ENCODE results near the gene CPVL.
A peak's percentile ranks its signal among the peaks of the same experiment; 100 is the strongest.
"Not testable (repeated sequence)": the region's sequence is repeated elsewhere in the genome, so short reads cannot be mapped to it uniquely, and the experiment has no call there.

The CPVL gene

DNA sequence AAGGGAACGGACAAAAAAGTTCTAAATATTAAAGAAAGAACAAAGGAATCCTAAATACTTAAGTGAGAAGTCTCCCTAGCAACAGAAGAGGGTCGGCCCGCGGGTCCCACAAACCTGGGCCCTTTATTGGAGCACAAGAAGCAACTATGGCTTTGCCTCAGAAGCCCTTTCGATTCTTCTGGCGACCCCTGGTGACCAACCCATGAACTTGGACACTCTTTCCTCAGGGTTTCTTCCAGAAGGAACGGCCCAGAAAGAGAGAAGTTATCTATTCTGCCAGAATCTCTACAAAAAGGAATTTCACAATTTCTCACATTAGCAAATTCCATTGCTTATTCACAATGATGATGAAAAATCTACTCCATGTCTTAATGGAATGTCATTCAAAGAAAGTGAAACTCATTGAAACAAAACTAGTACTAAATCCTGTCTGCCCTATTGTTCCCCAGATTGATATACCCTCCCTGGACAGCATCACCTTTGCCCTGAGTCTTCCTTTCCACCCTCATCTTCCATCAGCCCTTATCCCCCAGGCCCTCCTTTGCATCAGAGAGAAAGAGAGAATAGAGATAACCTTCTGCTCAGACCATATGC lies 43.7 kb downstream of the CPVL start:
- Histone ChIP-seq H3K36me3 (ENCODE audit: insufficient read depth, low read length) (no peaks in the 10 kb centered on the region), H3K9ac (ENCODE audit: low read depth, low read length) (no peak overlapping the region), H3K9me3 (replicated peaks; ENCODE audit: low read length) (no peaks in the 10 kb centered on the region), H3K27me3 (ENCODE audit: control insufficient read depth, insufficient read depth, low read length) (no peaks in the 10 kb centered on the region), H3K4me2 (ENCODE audit: low read length) (no peak overlapping the region), H3K4me1 (ENCODE audit: control insufficient read depth, insufficient read depth, low read length) (no peaks in the 10 kb centered on the region), H3K4me3 (ENCODE audit: low read length) (no peak overlapping the region)

DNA sequence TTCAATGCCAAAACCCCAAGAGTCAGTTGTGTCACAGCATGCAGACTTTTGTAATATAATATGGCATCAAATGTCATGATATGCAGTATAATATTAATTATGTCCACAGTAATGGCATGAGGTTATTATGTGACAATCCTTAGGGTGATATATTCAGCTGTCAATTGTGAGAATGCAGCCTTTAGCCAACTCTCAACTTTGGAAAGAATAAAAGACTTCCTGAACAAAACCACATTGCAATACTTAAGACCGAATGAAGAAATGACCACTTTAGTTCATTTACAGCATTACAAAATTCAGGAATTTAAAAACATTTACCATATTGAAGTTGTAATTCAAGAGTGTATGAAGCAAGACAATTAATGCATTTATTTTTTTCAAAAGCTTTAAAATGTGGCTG lies 45.4 kb downstream of the CPVL start:
- Histone ChIP-seq H3K27me3 (ENCODE audit: control insufficient read depth, insufficient read depth, low read length) (no peaks in the 10 kb centered on the region), H3K4me3 (ENCODE audit: low read length) (no peak overlapping the region), H3K36me3 (ENCODE audit: insufficient read depth, low read length) (no peaks in the 10 kb centered on the region), H3K9me3 (replicated peaks; ENCODE audit: low read length) (no peaks in the 10 kb centered on the region), H3K9ac (ENCODE audit: low read depth, low read length) (no peak overlapping the region), H3K4me2 (ENCODE audit: low read length) (no peak overlapping the region), H3K4me1 (ENCODE audit: control insufficient read depth, insufficient read depth, low read length) (no peaks in the 10 kb centered on the region)

DNA sequence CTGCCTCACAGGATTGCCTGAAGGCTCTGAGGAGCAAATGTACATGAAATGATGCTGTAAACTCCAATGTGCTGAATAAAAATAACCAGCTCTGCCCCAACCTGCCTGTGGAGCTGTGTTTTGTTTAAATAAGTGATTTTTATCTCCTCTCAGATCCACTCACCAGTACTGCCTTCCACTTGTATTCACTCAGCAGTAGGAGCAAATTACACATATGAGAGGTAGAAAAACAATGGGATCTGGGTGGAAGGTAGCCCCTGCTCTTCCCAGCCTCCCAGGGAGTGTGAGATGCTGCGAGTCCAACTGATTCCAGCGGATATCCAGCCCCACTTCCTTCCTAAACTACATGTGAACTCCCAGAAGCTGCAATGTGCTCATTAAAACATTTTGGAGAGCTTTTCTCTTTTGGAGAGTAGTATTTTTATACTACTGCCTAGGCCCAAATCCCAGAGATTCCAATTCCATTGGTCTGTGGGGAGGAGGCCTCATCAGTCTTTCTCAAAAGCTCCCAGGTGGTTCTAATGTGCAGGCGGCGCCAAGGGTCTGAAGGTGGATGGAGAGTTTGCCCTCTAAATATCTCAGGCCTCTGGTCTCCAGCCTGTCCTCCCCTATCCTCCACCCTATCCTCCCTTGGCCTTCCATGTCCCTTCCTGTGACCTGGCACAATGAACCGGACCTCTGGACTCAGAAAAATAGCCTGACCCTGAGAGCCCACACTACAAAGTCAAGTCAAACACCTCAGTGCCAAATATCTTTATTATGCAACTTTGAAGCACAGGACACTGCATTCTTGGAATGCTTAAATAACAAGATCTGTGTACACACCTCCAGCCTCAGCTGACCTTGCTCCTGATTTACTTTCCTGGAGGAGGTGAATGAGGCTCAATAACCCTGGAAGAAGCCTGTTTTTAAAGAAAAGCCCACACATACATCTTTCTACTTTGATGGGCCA lies 46.2 kb downstream of the CPVL start:
- H3K4me1 ChIP-seq (ENCODE audit: control insufficient read depth, insufficient read depth, low read length): no peaks in the 10 kb centered on the region
- no peaks in the 10 kb centered on the region for H3K9me3 ChIP-seq (replicated peaks; ENCODE audit: low read length)
- H3K4me2 ChIP-seq (ENCODE audit: low read length): no peak overlapping the region
- no peak overlapping the region for H3K4me3 ChIP-seq (ENCODE audit: low read length)
- no peaks in the 10 kb centered on the region for H3K36me3 ChIP-seq (ENCODE audit: insufficient read depth, low read length)
- no peaks in the 10 kb centered on the region for H3K27me3 ChIP-seq (ENCODE audit: control insufficient read depth, insufficient read depth, low read length)
- no peak overlapping the region for H3K9ac ChIP-seq (ENCODE audit: low read depth, low read length)

- H3K27me3 ChIP-seq (ENCODE audit: control insufficient read depth, insufficient read depth, low read length): peaks cover 15% of the 10 kb centered on the region
- H3K4me2 ChIP-seq (ENCODE audit: low read length): no peak overlapping the region
- H3K4me1 ChIP-seq (ENCODE audit: control insufficient read depth, insufficient read depth, low read length): peaks cover 2% of the 10 kb centered on the region
- H3K4me3 ChIP-seq (ENCODE audit: low read length): no peak overlapping the region
- H3K36me3 ChIP-seq (ENCODE audit: insufficient read depth, low read length): no peaks in the 10 kb centered on the region
- H3K9ac ChIP-seq (ENCODE audit: low read depth, low read length): no peak overlapping the region
- no peaks in the 10 kb centered on the region for H3K9me3 ChIP-seq (replicated peaks; ENCODE audit: low read length)
Observed at GRCh38 chr7:29096446-29096730, 49.9 kb downstream of the CPVL start.

DNA sequence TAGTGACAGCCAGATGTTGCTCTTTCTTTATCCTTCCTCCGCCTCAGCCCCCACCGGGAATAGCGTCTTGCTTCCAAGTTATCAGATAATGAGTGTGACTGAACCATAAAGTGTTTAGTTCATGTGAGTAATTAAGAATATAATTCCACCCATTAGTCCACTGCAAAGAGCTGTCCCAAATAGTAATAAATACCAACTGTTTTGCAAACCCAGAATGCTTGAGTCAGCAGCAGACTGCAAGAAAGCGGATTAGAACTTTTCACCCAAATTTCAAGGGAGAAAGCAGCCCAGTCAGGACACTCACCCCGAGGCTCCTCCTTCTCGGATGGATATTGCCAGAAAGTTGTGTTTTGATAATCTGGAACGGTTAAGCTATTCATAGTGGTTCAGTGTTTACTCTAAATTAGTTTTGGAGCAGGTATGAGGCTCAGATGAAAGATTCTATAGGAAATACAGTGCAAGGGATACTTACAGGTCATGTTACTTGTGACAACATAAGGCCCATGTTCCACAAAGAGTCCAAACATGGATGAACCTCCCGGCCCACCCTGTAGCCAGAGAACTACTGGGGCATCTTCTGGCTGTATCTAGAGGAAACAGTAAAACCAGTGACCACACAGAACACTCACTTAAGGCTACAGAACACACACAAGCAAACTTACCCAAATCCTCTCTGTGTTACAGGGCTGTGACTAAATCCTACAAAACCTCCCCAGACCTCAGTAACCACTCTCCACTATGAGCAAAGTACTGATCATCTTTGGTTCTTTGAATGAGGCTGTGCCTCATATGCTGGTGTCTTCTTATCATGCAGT lies 50.5 kb downstream of the CPVL start:
- Histone ChIP-seq H3K9me3 (replicated peaks; ENCODE audit: low read length) (no peaks in the 10 kb centered on the region), H3K4me1 (ENCODE audit: control insufficient read depth, insufficient read depth, low read length) (peaks cover 7% of the 10 kb centered on the region), H3K27me3 (ENCODE audit: control insufficient read depth, insufficient read depth, low read length) (peaks cover 20% of the 10 kb centered on the region), H3K9ac (ENCODE audit: low read depth, low read length) (no peak overlapping the region), H3K36me3 (ENCODE audit: insufficient read depth, low read length) (no peaks in the 10 kb centered on the region), H3K4me2 (ENCODE audit: low read length) (no peak overlapping the region), H3K4me3 (ENCODE audit: low read length) (no peak overlapping the region)

DNA sequence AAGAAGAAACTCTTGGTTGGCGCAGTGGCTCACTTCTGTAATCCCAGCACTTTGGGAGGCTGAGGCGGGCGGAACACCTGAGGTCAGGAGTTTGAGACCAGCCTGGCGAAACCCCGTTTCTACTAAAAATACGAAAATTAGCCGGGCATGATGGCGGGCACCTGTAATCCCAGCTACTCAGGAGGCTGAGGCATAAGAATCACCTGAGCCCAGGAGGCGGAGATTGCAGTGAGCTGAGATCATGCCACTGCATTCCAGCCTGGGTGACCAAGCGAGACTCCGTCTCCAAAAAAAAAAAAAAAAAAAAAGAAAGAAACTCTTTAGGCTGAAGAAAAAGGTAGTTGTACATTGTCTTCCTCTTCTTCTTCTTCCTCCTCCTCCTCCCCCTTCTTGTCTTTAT lies 53.2 kb downstream of the CPVL start:
- H3K9me3 ChIP-seq (replicated peaks; ENCODE audit: low read length); H3K9ac ChIP-seq (ENCODE audit: low read depth, low read length); H3K4me2 ChIP-seq (ENCODE audit: low read length); H3K36me3 ChIP-seq (ENCODE audit: insufficient read depth, low read length); H3K4me3 ChIP-seq (ENCODE audit: low read length); H3K4me1 ChIP-seq (ENCODE audit: control insufficient read depth, insufficient read depth, low read length): not testable (repeated sequence)
- peaks cover 34% of the 10 kb centered on the region for H3K27me3 ChIP-seq (ENCODE audit: control insufficient read depth, insufficient read depth, low read length)

- H3K4me1 ChIP-seq (ENCODE audit: control insufficient read depth, insufficient read depth, low read length): peaks cover 7% of the 10 kb centered on the region
- H3K9ac ChIP-seq (ENCODE audit: low read depth, low read length): no peak overlapping the region
- H3K4me2 ChIP-seq (ENCODE audit: low read length): peak overlapping the region; percentile 69
- H3K27me3 ChIP-seq (ENCODE audit: control insufficient read depth, insufficient read depth, low read length): peaks cover 34% of the 10 kb centered on the region
- no peaks in the 10 kb centered on the region for H3K9me3 ChIP-seq (replicated peaks; ENCODE audit: low read length)
- H3K4me3 ChIP-seq (ENCODE audit: low read length): peak overlapping the region; percentile 58
- H3K36me3 ChIP-seq (ENCODE audit: insufficient read depth, low read length): no peaks in the 10 kb centered on the region
Observed at GRCh38 chr7:29091715-29092114, 54.6 kb downstream of the CPVL start.

GRCh38 chr7:29090836-29091601 lies 55.3 kb downstream of the CPVL start:
- H3K4me1 ChIP-seq (ENCODE audit: control insufficient read depth, insufficient read depth, low read length): peaks cover 7% of the 10 kb centered on the region
- peaks cover 34% of the 10 kb centered on the region for H3K27me3 ChIP-seq (ENCODE audit: control insufficient read depth, insufficient read depth, low read length)
- no peaks in the 10 kb centered on the region for H3K36me3 ChIP-seq (ENCODE audit: insufficient read depth, low read length)
- H3K9me3 ChIP-seq (replicated peaks; ENCODE audit: low read length): no peaks in the 10 kb centered on the region
- peak overlapping the region; percentile 58 for H3K4me3 ChIP-seq (ENCODE audit: low read length)
- peak overlapping the region; percentile 69 for H3K4me2 ChIP-seq (ENCODE audit: low read length)
- no peak overlapping the region for H3K9ac ChIP-seq (ENCODE audit: low read depth, low read length)

DNA sequence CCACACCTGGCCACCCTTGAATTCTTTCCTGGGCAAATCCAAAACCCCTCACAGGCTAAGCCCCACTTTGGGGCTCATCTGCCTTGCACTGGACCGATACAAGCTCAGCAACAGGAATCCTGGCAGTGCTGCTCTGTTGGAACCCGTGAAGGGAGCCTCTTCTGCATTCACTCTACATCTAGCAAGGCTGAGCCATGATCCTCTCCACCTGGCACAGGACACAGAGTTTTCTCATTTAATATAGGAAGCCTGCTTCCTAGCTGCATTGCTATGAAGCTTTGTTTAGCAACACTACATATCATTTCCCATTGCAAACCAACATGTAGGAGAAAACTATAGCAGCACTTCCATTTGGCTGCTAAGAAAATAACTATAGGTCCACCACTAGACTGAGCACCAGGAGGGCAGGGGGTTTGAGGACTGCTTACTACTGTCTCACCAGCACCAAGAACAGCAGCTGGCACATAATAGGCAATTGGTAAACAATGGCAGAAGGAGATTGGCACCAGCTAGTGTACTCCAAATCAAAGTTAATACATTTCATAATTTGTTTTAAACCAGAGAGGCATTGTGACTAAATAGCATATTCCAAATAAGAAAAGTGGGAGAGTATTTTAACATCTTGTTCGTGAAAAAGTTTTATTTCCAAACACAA lies 56.1 kb downstream of the CPVL start:
- Histone ChIP-seq H3K9ac (ENCODE audit: low read depth, low read length) (no peak overlapping the region), H3K4me2 (ENCODE audit: low read length) (no peak overlapping the region)

DNA sequence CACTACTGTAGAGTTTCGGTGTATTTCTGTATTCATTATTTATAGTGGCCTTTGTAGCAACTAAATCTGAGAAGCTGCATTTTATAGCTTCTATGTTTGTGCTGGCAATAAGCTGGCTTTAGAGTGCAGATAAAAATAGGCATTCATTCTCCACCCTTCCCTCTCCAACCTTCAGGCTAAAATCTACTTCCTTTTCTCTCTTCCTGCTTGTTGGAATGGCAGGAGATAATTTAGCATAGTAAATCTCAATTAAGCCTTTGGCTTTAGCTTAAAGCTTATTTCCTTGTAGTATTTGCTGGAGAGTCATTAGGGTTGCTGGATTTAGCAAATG lies 58.5 kb downstream of the CPVL start:
- Histone ChIP-seq H3K4me1 (ENCODE audit: control insufficient read depth, insufficient read depth, low read length) (peaks cover 7% of the 10 kb centered on the region), H3K27me3 (ENCODE audit: control insufficient read depth, insufficient read depth, low read length) (peaks cover 45% of the 10 kb centered on the region), H3K4me2 (ENCODE audit: low read length) (no peak overlapping the region), H3K9me3 (replicated peaks; ENCODE audit: low read length) (no peaks in the 10 kb centered on the region), H3K4me3 (ENCODE audit: low read length) (no peak overlapping the region), H3K36me3 (ENCODE audit: insufficient read depth, low read length) (no peaks in the 10 kb centered on the region), H3K9ac (ENCODE audit: low read depth, low read length) (no peak overlapping the region)

More for the DNA sequence above, 56.1 kb downstream of the CPVL start:
- H3K4me1 ChIP-seq (ENCODE audit: control insufficient read depth, insufficient read depth, low read length): peaks cover 7% of the 10 kb centered on the region
- H3K9me3 ChIP-seq (replicated peaks; ENCODE audit: low read length): no peaks in the 10 kb centered on the region
- H3K36me3 ChIP-seq (ENCODE audit: insufficient read depth, low read length): no peaks in the 10 kb centered on the region
- no peak overlapping the region for H3K4me3 ChIP-seq (ENCODE audit: low read length)
- peaks cover 34% of the 10 kb centered on the region for H3K27me3 ChIP-seq (ENCODE audit: control insufficient read depth, insufficient read depth, low read length)

DNA sequence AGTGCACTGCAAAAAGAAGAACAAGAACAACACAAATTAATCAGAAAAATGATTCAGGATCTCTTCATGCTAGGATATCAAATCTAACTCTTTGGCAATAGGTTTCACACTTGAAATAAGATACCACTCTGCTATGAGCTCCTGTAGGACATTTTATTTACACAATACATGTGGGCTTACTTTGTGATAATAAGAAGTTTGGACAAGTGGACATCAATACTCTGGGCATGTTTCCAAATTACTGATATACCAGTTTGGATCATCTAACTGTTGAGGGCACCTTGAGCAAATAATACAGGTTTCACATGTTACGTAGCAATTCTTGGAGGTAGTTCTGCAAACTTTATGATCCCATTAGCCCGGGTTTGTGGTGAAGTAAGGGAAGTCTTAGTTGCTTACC lies 59.8 kb downstream of the CPVL start:
- H3K4me3 ChIP-seq (ENCODE audit: low read length): no peak overlapping the region
- peaks cover 44% of the 10 kb centered on the region for H3K27me3 ChIP-seq (ENCODE audit: control insufficient read depth, insufficient read depth, low read length)
- H3K36me3 ChIP-seq (ENCODE audit: insufficient read depth, low read length): no peaks in the 10 kb centered on the region
- peaks cover 7% of the 10 kb centered on the region for H3K4me1 ChIP-seq (ENCODE audit: control insufficient read depth, insufficient read depth, low read length)
- no peaks in the 10 kb centered on the region for H3K9me3 ChIP-seq (replicated peaks; ENCODE audit: low read length)
- H3K4me2 ChIP-seq (ENCODE audit: low read length): no peak overlapping the region
- H3K9ac ChIP-seq (ENCODE audit: low read depth, low read length): no peak overlapping the region

Data from skeletal muscle satellite cell (primary cell).